Measurements from ENCODE around the gene GRB10.

GRB10 gene

GRCh38 chr7:50805447-50806125 lies 22.9 kb upstream of the GRB10 start:
- DNase-seq (ENCODE audit: low read depth), result no peak

GRCh38 chr7:50803359-50804337 lies 21.0 kb upstream of the GRB10 start:
- no peak overlapping the region for H3K4me3 ChIP-seq (ENCODE audit: low read depth, low read length)
- DNase-seq (ENCODE audit: low read depth), result no peak

More at GRCh38 chr7:50805447-50806125, 22.9 kb upstream of the GRB10 start:
- H3K4me3 ChIP-seq (ENCODE audit: low read depth, low read length), result no peak overlapping the region

- no peak for DNase-seq (ENCODE audit: low read depth)
- no peak overlapping the region for H3K4me3 ChIP-seq (ENCODE audit: low read depth, low read length)
Observed at GRCh38 chr7:50801907-50802306, 19.2 kb upstream of the GRB10 start.

- DNase-seq (ENCODE audit: low read depth), result no peak
Observed at GRCh38 chr7:50799873-50800272, 17.2 kb upstream of the GRB10 start.

GRCh38 chr7:50798126-50798525 lies 15.4 kb upstream of the GRB10 start:
- no peak overlapping the region for H3K4me3 ChIP-seq (ENCODE audit: low read depth, low read length)
- DNase-seq (ENCODE audit: low read depth), result no peak

More at GRCh38 chr7:50799873-50800272, 17.2 kb upstream of the GRB10 start:
- no peak overlapping the region for H3K4me3 ChIP-seq (ENCODE audit: low read depth, low read length)

GRCh38 chr7:50795831-50796230 lies 13.1 kb upstream of the GRB10 start:
- DNase-seq (ENCODE audit: low read depth), result no peak

GRCh38 chr7:50795253-50795652 lies 12.6 kb upstream of the GRB10 start:
- DNase-seq (ENCODE audit: low read depth), result no peak
- H3K4me3 ChIP-seq (ENCODE audit: low read depth, low read length), result no peak overlapping the region

More at GRCh38 chr7:50795831-50796230, 13.1 kb upstream of the GRB10 start:
- H3K4me3 ChIP-seq (ENCODE audit: low read depth, low read length), result no peak overlapping the region

GRCh38 chr7:50793947-50794570 lies 11.4 kb upstream of the GRB10 start:
- peak overlapping the region; percentile 51 for H3K4me3 ChIP-seq (ENCODE audit: low read depth, low read length)
- DNase-seq (ENCODE audit: low read depth), result no peak

GRCh38 chr7:50793120-50793946 lies 10.6 kb upstream of the GRB10 start:
- no peak for DNase-seq (ENCODE audit: low read depth)
- H3K4me3 ChIP-seq (ENCODE audit: low read depth, low read length), result peak overlapping the region; percentile 78

GRCh38 chr7:50792342-50793119 lies 9.8 kb upstream of the GRB10 start:
- DNase-seq (ENCODE audit: low read depth), result no peak
- H3K4me3 ChIP-seq (ENCODE audit: low read depth, low read length), result peak overlapping the region; percentile 78

GRCh38 chr7:50791938-50792341 lies 9.2 kb upstream of the GRB10 start:
- peak overlapping the region; percentile 78 for H3K4me3 ChIP-seq (ENCODE audit: low read depth, low read length)
- no peak for DNase-seq (ENCODE audit: low read depth)

- no peak for DNase-seq (ENCODE audit: low read depth)
- peak overlapping the region; percentile 78 for H3K4me3 ChIP-seq (ENCODE audit: low read depth, low read length)
Observed at GRCh38 chr7:50791363-50791937, 8.8 kb upstream of the GRB10 start.

GRCh38 chr7:50790381-50790780 lies 7.7 kb upstream of the GRB10 start:
- no peak for DNase-seq (ENCODE audit: low read depth)
- peak overlapping the region; percentile 9 for H3K4me3 ChIP-seq (ENCODE audit: low read depth, low read length)

GRCh38 chr7:50788382-50788781 lies 5.7 kb upstream of the GRB10 start:
- H3K4me3 ChIP-seq (ENCODE audit: low read depth, low read length), result no peak overlapping the region
- no peak for DNase-seq (ENCODE audit: low read depth)

- DNase-seq (ENCODE audit: low read depth), result no peak
- no peak overlapping the region for H3K4me3 ChIP-seq (ENCODE audit: low read depth, low read length)
Observed at GRCh38 chr7:50787825-50788224, 5.1 kb upstream of the GRB10 start.

- H3K4me3 ChIP-seq (ENCODE audit: low read depth, low read length), result no peak overlapping the region
- DNase-seq (ENCODE audit: low read depth), result no peak
Observed at GRCh38 chr7:50785346-50785745, 2.6 kb upstream of the GRB10 start.

- DNase-seq (ENCODE audit: low read depth), result no peak
- no peak overlapping the region for H3K4me3 ChIP-seq (ENCODE audit: low read depth, low read length)
Observed at GRCh38 chr7:50783801-50784507, 1.3 kb upstream of the GRB10 start.

- peak overlapping the region; percentile 52 for H3K4me3 ChIP-seq (ENCODE audit: low read depth, low read length)
- no peak for DNase-seq (ENCODE audit: low read depth)
Observed at GRCh38 chr7:50783303-50783702, 607 bp upstream of the GRB10 start.
